Left kidney (tissue), 8 donors: ENCODE results near the gene CD40LG. TPM values are rescaled to one million over a fixed set of nuclear protein-coding genes. Genes with fewer than 3 reads are reported as not detected.

Source experiments
- DNase-seq: peaks from one replicate; pipeline ENCODE4 v3.0.0-alpha.2; 2013
- long read RNA-seq, 8 donors: transcript quantifications; one replicate each; lab custom pipeline, GENCODE V29; 2026
- polyA plus RNA-seq: library from polyadenylated mRNA; unstranded; fragments of 120-200 nt; gene quantifications from one replicate; pipeline ENCODE4 v1.2.1, GENCODE V29; 2013; ENCODE audit not compliant: insufficient read length

CD40LG gene
- not detected for polyA plus RNA-seq
- long read RNA-seq, donor 1: 0 reads
- long read RNA-seq, donor 2: 0 reads
- long read RNA-seq, donor 3: 0 reads
- long read RNA-seq, donor 4: 0 reads
- long read RNA-seq, donor 5: 0 reads
- long read RNA-seq, donor 6: 0 reads
- long read RNA-seq, donor 7: 0 reads
- long read RNA-seq, donor 8: 0 reads

GRCh38 chrX:136647677-136648360 is at the start of gene CD40LG:
Gene CD40LG, plus strand, starts transcription at chrX:136648158. Its CDS starts 91 bp downstream, at chrX:136648249.
- no peak for DNase-seq

- DNase-seq: no peak
These were observed 49.3 kb upstream of the CD40LG start for GRCh38 chrX:136598631-136599030.

DNA sequence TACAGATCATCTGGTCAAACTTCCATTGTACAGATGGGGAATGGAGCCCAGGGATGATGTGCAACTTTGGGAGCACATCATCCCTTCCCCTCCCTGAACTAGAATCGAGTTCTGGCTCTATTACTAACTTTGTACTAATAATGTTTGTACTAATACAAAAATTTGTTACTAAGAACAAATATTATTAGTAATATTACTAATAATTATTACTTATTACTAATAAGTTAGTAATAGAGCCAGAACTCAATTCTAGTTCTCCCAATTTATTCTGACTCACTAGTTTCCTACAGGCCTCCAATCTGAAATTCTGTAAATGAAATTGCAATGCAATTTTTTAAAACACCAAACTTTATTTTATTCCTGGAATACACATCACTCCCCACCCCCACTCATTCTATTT is 47.9 kb upstream of the CD40LG start:
- DNase-seq: no peak

- DNase-seq: no peak
These were observed 40.7 kb upstream of the CD40LG start for GRCh38 chrX:136607236-136607635.

DNA sequence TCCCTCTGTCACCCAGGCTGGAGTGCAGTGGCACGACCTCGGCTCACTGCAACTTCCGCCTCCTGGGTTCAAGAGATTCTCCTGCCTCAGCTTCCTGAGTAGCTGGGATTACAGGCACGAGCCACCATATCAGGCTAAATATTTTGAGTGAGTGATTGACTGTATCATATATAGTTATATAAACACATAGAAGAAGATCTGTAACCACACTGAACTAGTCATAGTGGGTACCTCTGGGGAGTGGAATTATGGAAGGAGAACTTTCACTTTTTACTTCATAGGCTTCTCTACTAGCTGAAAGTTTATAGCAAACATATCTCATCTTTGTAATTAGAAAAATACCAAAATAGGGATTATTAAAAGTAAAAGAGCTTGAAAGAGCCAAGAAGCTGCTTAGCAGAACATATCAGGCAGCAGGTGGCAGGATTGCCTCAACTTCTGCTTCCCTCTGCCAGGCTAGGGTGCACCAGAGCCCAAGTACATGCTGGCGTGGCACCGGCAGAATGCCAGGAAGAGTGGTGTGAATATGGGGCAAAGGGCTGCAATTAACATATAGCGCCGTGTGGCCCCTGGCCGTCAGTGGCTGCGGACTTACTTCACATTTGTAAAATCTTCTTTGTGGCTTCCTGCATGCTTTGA is 39.5 kb upstream of the CD40LG start:
- DNase-seq: no peak

DNA sequence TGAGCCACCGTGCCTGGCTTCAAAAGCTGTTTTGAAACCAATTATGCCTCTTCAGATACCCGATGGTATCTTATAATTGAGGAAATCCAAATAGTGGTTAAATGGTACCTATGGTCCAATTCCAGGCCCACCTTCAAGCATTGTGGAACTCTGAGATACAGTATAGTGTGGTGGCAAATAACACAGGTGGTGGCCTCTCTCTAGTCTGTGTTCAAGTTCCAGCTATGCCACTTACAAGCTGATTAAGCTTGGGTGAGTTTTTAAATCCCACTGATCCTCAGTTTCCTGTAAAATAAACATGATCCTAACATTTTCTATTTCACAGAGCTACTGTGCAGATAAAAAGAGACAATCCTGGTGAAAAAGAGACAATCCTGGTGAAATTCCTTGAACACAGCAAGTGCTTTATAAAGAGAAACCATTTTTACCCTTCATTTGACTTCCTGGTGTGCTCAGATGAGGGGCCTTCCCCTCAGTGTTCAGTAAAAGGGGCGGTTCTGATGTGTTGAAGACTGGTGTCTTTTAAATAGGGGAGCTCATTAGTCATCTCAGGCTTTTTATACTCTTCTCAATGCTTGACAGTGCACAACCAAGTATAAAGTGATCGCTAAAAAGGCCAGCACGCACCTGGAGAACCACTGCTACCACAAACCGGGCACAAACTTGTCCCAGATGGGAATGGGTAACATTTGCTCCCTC is 30.8 kb upstream of the CD40LG start:
- DNase-seq: no peak

- no peak for DNase-seq
These were observed 28.0 kb upstream of the CD40LG start for GRCh38 chrX:136619899-136620505.

DNA sequence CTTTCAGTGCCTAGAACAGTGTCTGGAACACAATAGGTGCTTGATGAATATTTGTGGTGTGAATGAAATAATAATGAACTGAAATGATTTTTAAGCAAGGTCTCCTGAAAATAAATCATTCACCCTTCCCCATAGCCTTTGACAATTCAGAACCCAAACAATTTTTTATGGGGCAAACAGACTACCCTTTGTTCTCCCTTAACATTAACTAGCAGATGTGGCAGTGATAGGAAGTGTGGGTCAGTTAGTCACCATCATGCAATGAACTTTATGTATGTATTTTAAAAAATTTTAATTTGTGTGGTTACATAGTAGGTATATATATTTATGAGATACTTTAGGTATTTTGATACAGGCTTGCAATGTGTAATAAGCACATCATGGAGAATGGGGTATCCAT is 27.2 kb upstream of the CD40LG start:
- no peak for DNase-seq

GRCh38 chrX:136622568-136622967 is 25.4 kb upstream of the CD40LG start:
- no peak for DNase-seq

DNA sequence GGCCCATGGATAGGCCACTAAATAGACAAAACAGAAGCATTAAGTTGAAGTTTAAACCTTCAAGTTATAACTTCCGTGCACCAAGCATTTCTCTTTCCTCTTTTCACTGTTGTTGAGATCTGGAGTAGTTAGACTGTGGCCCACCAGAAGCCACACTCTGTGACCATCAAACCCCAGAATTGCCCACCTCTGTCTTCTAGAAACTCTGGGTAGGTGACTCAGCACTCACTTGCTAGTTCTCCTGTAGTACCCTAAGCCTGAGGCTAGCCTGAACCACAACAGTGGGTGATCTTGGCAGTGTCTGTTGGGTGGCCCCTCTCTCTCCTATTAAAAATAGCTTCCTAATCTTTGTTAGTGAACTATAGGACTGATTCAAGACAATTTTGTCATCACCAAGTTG is 24.6 kb upstream of the CD40LG start:
- no peak for DNase-seq

DNA sequence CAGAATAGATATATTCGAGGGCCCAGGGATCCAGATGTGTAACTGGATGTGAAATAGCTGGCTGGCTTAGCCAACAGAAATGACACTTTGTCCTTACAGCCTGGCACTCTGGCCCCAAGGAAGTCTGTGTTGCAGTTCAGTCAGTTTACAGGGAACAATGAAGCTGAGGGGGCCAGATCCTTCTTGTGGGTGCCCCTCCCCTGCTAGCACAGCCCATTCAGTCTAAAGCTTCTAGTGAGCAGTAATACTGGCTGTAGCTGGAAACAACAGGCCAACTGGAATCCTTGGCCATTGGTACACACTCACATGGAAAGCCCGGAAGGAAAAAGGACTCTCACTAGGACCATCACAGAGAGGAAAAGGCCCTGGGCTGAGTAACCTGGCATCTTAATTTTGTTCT is 22.7 kb upstream of the CD40LG start:
- DNase-seq: no peak

DNA sequence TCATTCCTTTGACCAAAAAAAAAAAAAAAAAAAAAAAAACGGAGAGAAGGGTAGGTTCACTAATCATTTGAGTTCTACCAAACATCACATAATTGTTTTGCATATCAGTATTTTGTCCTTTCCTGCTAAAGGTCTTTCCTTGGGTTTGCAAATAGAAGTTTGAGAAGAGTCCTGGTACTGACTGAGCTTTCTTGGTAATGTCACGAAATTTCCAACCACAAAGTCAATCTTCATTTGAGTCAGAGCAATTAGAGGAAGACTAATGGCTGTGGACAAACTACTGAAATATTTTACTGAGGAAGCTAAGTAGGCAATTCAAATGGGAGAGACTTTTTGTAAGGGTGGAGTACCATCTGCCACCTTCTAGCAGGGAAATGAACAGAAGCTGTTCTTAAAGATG is 21.7 kb upstream of the CD40LG start:
- DNase-seq: no peak

GRCh38 chrX:136626891-136627290 is 21.1 kb upstream of the CD40LG start:
- DNase-seq: no peak

GRCh38 chrX:136627409-136627808 is 20.5 kb upstream of the CD40LG start:
- DNase-seq: no peak

DNA sequence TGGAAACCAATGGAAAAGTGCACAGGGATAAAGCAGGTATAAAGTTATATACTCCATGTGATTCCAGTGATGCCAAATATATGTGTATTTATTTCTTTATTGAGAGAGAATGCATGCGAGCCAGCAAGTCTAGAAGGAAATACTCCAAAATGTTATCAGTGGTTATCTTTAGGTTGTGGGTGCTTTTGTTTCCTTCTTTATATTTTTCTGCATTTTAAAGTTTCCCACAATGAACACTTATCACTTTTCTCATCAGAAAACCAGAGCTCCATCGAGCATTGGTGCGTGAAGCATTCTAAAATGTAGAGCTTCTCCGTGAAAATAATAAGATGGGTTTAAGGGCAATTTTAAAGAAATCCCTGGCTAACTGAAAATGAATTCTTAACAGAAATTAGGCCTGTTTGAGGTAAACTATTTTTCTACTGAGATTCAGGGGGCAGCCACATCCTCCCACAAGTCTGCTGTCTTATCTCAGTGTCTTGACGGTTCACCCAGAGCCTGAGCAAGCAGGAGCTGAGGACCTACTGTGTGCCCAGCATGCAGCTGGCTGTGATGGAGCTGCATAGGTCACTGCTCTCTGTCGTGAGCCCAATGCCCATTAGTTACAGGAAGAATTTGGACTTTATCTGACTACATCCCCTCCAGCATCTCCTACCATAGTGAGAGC is 18.7 kb upstream of the CD40LG start:
- no peak for DNase-seq

GRCh38 chrX:136630881-136631280 is 17.1 kb upstream of the CD40LG start:
- DNase-seq: no peak

DNA sequence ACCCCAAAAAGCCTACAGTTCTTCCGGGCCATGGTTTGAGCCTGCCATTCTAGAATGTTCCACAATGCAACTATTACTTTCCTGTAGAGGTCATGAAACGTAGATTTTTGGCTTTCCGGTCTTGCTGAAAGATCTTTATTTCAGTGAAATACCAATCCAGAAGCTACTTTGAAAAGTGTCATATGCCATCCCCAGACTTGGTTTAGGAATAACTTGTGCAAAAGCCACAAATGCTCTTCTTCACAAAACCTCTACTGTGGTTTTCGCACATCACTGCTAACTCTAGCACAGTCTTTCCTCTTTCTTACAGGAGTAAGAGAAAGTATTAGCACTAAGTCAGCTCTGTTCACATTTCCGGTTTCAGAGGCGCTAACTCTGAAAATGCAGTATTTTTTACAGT is 12.7 kb upstream of the CD40LG start:
- DNase-seq: no peak

DNA sequence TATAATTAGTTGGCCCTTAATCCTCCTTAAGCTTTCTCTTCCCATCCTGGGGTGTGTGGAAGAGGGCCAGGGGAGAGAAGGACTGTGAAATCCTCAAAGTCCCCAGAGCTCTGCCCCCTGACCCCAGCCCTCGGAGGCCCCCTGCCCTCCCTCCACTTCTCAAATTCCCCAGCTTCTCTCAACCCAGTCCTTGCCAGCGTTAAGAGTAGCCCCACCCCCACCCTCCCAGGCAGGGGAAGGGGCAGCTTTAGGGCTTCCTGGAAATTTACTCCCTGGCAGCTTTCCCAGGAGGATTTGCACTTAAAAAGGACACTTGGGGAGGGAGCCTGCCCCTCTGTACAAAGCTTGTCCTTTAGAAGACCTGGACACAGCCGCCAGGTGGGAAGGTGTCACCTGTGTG is 11.8 kb upstream of the CD40LG start:
- peak; percentile 22 for DNase-seq

DNA sequence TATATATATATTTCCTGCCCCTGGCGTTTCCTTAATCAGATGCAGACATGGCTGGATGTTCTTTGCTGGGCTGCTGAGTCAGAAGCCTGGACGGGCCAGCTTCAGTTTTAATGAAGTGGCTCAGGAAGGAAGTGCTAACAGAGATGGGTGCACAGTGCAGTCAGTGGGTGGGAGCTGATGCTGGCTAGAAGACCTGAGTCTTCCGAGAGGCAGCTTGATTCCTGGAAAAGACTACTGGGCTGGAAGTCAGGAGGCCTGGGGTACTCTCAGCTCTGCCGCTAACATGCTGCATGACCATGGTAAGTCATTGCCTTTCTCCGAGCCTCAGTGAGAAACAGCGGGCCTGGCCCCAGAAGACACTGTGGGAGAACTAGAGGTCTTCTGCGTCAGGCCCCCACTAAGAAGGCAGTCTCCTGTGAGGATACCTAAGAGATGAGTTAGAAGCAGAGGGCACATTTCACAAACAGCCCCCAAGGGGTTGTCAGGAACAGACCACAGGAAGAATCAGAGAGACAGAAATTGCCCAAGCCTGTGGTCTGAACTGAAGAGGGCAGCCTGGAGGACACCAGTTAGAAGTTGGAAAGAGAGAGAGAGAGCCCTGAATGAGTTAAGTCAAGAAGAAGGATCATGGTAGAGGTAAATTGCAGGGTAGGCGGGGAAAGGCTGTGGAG is 8.3 kb upstream of the CD40LG start:
- no peak for DNase-seq

- DNase-seq: no peak
These were observed 4.7 kb upstream of the CD40LG start for GRCh38 chrX:136643243-136643642.

- no peak for DNase-seq
These were observed 1.2 kb upstream of the CD40LG start for GRCh38 chrX:136646602-136647239.
